Esophagus (tissue), 2 donors: ENCODE data around the gene CENPV. TPM values are rescaled to one million over a fixed set of nuclear protein-coding genes. Genes with fewer than 3 reads are reported as not detected.

ENCODE experiments used
- H3K27ac ChIP-seq, 2 donors: one replicate each; pipeline ENCODE4 v1.5.1; 2013; ENCODE audit warnings: low read depth in 2 of 2, mild to moderate bottlenecking in 2 of 2, inconsistent platforms in 1 of 2, low read length in 1 of 2, moderate library complexity in 1 of 2
- H3K27me3 ChIP-seq, 2 donors: one replicate each; pipeline ENCODE4 v1.6.1; 2013; ENCODE audit warnings: low read length in 2 of 2, control low read depth in 1 of 2, mild to moderate bottlenecking in 1 of 2; ENCODE audit not compliant: insufficient read depth in 2 of 2, control insufficient read depth in 1 of 2
- H3K36me3 ChIP-seq, 2 donors: one replicate each; pipeline ENCODE4 v1.6.1; 2013; ENCODE audit warnings: low read length in 1 of 2; ENCODE audit not compliant: control insufficient read depth in 2 of 2, insufficient read depth in 2 of 2
- H3K4me1 ChIP-seq, 2 donors: one replicate each; pipeline ENCODE4 v1.6.1; 2013; ENCODE audit warnings: low read length in 1 of 2; ENCODE audit not compliant: control insufficient read depth in 2 of 2, insufficient read depth in 2 of 2
- H3K4me3 ChIP-seq, 2 donors: one replicate each; pipeline ENCODE4 v1.5.1; 2013; ENCODE audit warnings: low read length in 2 of 2, mild to moderate bottlenecking in 2 of 2, low read depth in 1 of 2, moderate library complexity in 1 of 2
- H3K9me3 ChIP-seq, 2 donors: one replicate each; pipeline ENCODE4 v1.6.1; 2013; ENCODE audit warnings: mild to moderate bottlenecking in 2 of 2, low read depth in 1 of 2, low read length in 1 of 2, moderate library complexity in 1 of 2; ENCODE audit not compliant: control insufficient read depth in 2 of 2, insufficient read depth in 1 of 2
- WGBS, 2 donors: extraction: QIAGEN DNeasy Blood & Tissue Kit; methylation state at CpG; one replicate each; pipeline ENCODE4 v1.1.7; 2013; 5-methylcytosine and 5-hydroxymethylcytosine counted together
- polyA plus RNA-seq, 2 donors: library from polyadenylated mRNA; stranded (reverse); fragments of 200-250 nt; gene quantifications; one replicate each; pipeline ENCODE4 v1.2.3, GENCODE V29; 2013
- donor health status: healthy with polysubstance abuse.
- donor health status: Bipolar disorder and iron deficiency.

Gene CENPV
- polyA plus RNA-seq, 2 donors: 1.3 to 2.8 TPM

GRCh38 chr17:16383216-16383615, 29.9 kb upstream of the CENPV start:
- 42 to 50% methylated on average over 4 of the region's 4 CpGs for WGBS, 2 donors
- Histone ChIP-seq H3K9me3 (no peaks in the 10 kb centered on the region), H3K27me3 (no peaks in the 10 kb centered on the region), H3K36me3 (no peaks in the 10 kb centered on the region), H3K4me3 (no peak overlapping the region), H3K4me1 (peaks cover 0 to 5% of the 10 kb centered on the region in 2 donors), H3K27ac (no peak overlapping the region)

- Histone ChIP-seq H3K4me3 (peak overlapping the region; percentile 75 to 87), H3K4me1 (peaks cover 0 to 5% of the 10 kb centered on the region in 2 donors), H3K27me3 (no peaks in the 10 kb centered on the region), H3K9me3 (no peaks in the 10 kb centered on the region), H3K36me3 (no peaks in the 10 kb centered on the region), H3K27ac (peak overlapping the region; percentile 89 to 95)
- WGBS, 2 donors: 0 to 1% methylated on average over 14 of the region's 14 CpGs
Measured at GRCh38 chr17:16381496-16381820, 28.2 kb upstream of the CENPV start.

- H3K4me1 ChIP-seq: peaks cover 0 to 5% of the 10 kb centered on the region in 2 donors
- no peaks in the 10 kb centered on the region for H3K27me3 ChIP-seq
- no peaks in the 10 kb centered on the region for H3K36me3 ChIP-seq
- no peaks in the 10 kb centered on the region for H3K9me3 ChIP-seq
- WGBS, 2 donors: 0 to 1% methylated on average over 66 to 67 of the region's 67 CpGs
- peak within 1 kb of the TSS; percentile 75 to 87 for H3K4me3 ChIP-seq
- peak within 1 kb of the TSS; percentile 89 to 95 for H3K27ac ChIP-seq
Measured at GRCh38 chr17:16380640-16381495, 27.6 kb upstream of the CENPV start, which contains the start of gene UBB. Gene UBB, plus strand, starts transcription at chr17:16381091. Its CDS starts 817 bp downstream, at chr17:16381908.

GRCh38 chr17:16379654-16380053, 26.4 kb upstream of the CENPV start:
- peak overlapping the region; percentile 26 to 88 for H3K27ac ChIP-seq
- no peaks in the 10 kb centered on the region for H3K9me3 ChIP-seq
- H3K36me3 ChIP-seq: no peaks in the 10 kb centered on the region
- no peaks in the 10 kb centered on the region for H3K27me3 ChIP-seq
- 85 to 87% methylated on average over 8 of the region's 8 CpGs for WGBS, 2 donors
- H3K4me1 ChIP-seq: peaks cover 0 to 5% of the 10 kb centered on the region in 2 donors
- H3K4me3 ChIP-seq: no peak overlapping the region

- Histone ChIP-seq H3K4me3 (no peak overlapping the region), H3K4me1 (peaks cover 0 to 5% of the 10 kb centered on the region in 2 donors), H3K27ac (peak overlapping the region; percentile 88 to 92)
Measured at GRCh38 chr17:16378636-16379282, 25.5 kb upstream of the CENPV start.

GRCh38 chr17:16377941-16378341, 24.7 kb upstream of the CENPV start:
- 28 to 34% methylated on average over 2 of the region's 2 CpGs for WGBS, 2 donors
- Histone ChIP-seq H3K9me3 (no peaks in the 10 kb centered on the region), H3K36me3 (no peaks in the 10 kb centered on the region), H3K4me3 (no peak overlapping the region), H3K4me1 (peaks cover 0 to under 1% of the 10 kb centered on the region in 2 donors), H3K27ac (peak overlapping the region in 1 of 2 donors; percentile 88), H3K27me3 (no peaks in the 10 kb centered on the region)

More at GRCh38 chr17:16378636-16379282, 25.5 kb upstream of the CENPV start:
- Histone ChIP-seq H3K36me3 (no peaks in the 10 kb centered on the region), H3K9me3 (no peaks in the 10 kb centered on the region), H3K27me3 (no peaks in the 10 kb centered on the region)
- WGBS, 2 donors: 50 to 53% methylated on average over 17 of the region's 17 CpGs

GRCh38 chr17:16374146-16374938, 21.1 kb upstream of the CENPV start:
- H3K4me1 ChIP-seq: no peaks in the 10 kb centered on the region
- H3K27ac ChIP-seq: no peak overlapping the region
- H3K4me3 ChIP-seq: no peak overlapping the region
- no peaks in the 10 kb centered on the region for H3K27me3 ChIP-seq
- 85 to 87% methylated on average over 16 of the region's 16 CpGs for WGBS, 2 donors
- H3K9me3 ChIP-seq: no peaks in the 10 kb centered on the region
- no peaks in the 10 kb centered on the region for H3K36me3 ChIP-seq

GRCh38 chr17:16371742-16372141, 18.5 kb upstream of the CENPV start:
- H3K9me3 ChIP-seq: no peaks in the 10 kb centered on the region
- no peak overlapping the region for H3K27ac ChIP-seq
- no peaks in the 10 kb centered on the region for H3K27me3 ChIP-seq
- WGBS, 2 donors: 62 to 65% methylated on average over 5 of the region's 5 CpGs
- H3K4me1 ChIP-seq: no peaks in the 10 kb centered on the region
- no peak overlapping the region for H3K4me3 ChIP-seq
- no peaks in the 10 kb centered on the region for H3K36me3 ChIP-seq

GRCh38 chr17:16364625-16365024, 11.4 kb upstream of the CENPV start:
- Histone ChIP-seq H3K9me3 (no peaks in the 10 kb centered on the region), H3K36me3 (no peaks in the 10 kb centered on the region), H3K27ac (no peak overlapping the region), H3K4me1 (no peaks in the 10 kb centered on the region), H3K27me3 (no peaks in the 10 kb centered on the region), H3K4me3 (no peak overlapping the region)
